ENCODE data around the gene NFKB1.

Gene NFKB1

GRCh38 chr4:102501447-102501696 lies 213 bp downstream of the NFKB1 start:
- no peak for DNase-seq

DNA sequence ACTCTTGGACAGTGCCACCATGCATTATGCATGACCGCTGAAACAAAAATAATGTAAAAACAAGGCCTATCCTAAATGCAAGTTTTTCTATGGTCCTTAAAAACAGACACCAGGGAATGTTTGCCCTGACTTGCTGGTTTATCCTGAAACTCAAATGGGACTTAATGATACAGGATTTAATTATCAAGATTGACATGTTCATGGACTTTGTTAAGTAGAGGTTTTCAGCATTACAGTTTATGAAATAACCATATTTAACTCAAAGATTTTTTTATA lies 1.3 kb downstream of the NFKB1 start:
- no peak for DNase-seq

DNA sequence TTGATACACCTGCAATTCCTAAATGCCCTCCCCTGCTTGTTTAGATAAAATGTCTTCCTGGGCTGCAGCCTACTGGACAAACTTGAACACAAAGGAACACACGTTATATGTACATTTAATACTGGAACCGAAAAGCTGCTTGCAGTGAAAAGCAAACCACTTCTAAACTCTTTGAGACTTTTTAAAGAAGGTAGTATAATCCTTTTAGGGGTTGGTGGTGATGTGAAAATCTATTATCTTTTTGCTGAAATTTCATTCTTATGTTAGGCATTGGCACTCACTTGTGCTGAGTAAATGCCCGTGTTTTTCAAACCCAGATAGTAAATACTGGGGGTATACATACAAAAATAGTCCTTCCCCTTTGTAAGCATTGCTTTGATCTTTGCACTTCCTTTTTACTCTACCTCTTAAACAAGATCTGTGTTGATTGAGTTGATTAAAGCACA lies 2.2 kb downstream of the NFKB1 start:
- peak in 1 of 2 experiments; percentile 12 for DNase-seq

GRCh38 chr4:102503831-102504786 lies 3.0 kb downstream of the NFKB1 start:
- no peak for DNase-seq

DNA sequence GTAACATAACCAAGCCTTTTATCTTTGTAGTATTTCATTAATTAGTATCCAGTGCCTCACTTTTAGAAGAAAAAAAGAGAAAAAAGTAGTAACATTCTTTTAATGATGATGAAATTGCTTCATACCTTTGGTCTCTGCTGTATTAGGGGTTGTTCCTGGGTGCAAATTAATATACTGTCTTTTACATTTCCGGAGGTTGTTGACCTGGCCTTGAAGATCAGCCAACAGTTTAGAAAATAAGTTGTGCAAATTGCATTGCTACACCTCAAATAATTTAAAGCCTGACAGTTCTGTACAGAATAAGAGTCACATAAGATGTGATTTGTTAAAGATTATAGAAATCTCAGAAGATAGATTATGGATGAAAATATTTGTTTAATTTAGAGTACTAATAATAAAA lies 3.8 kb downstream of the NFKB1 start:
- DNase-seq = no peak

- DNase-seq = no peak
Measured at GRCh38 chr4:102505708-102506107, 4.5 kb downstream of the NFKB1 start.

GRCh38 chr4:102506523-102506922 lies 5.4 kb downstream of the NFKB1 start:
- no peak for DNase-seq

- DNase-seq = no peak
Measured at GRCh38 chr4:102511830-102512605, 10.9 kb downstream of the NFKB1 start.

GRCh38 chr4:102514298-102514964 lies 13.3 kb downstream of the NFKB1 start:
- no peak for DNase-seq

GRCh38 chr4:102517753-102518152 lies 16.6 kb downstream of the NFKB1 start:
- DNase-seq = no peak

- DNase-seq = no peak
Measured at GRCh38 chr4:102518703-102519131, 17.6 kb downstream of the NFKB1 start.

GRCh38 chr4:102519925-102520324 lies 18.8 kb downstream of the NFKB1 start:
- no peak for DNase-seq

GRCh38 chr4:102521570-102521969 lies 20.4 kb downstream of the NFKB1 start:
- DNase-seq = no peak

- DNase-seq = no peak
Measured at GRCh38 chr4:102522031-102522440, 20.9 kb downstream of the NFKB1 start.

GRCh38 chr4:102524691-102525090 lies 23.5 kb downstream of the NFKB1 start:
- no peak for DNase-seq

GRCh38 chr4:102525097-102525496 lies 23.9 kb downstream of the NFKB1 start:
- no peak for DNase-seq

GRCh38 chr4:102525504-102525903 lies 24.3 kb downstream of the NFKB1 start:
- no peak for DNase-seq

DNA sequence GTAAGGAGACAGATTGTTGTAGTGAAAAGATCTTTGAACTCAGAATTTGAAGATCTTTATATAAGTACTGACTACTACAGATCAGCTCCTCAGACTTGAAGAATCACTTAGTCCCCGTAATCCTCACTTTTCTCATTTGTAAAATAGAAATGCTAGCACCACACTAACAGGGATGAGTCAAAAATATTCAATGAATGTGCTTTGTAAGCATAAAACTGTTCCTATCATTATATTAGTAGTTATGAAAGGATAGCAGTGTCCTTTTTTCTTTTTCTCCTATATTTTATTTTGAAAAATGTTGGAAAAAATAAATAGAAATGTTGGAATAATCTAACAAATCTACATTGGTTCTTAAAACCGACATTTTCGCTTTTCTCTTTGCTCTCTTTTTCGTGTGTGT lies 25.4 kb downstream of the NFKB1 start:
- DNase-seq = no peak

- DNase-seq = no peak
Measured at GRCh38 chr4:102527695-102528283, 26.6 kb downstream of the NFKB1 start.

- DNase-seq = no peak
Measured at GRCh38 chr4:102529977-102530376, 28.8 kb downstream of the NFKB1 start.

- no peak for DNase-seq
Measured at GRCh38 chr4:102530986-102531385, 29.8 kb downstream of the NFKB1 start.

GRCh38 chr4:102531462-102531861 lies 30.3 kb downstream of the NFKB1 start:
- DNase-seq = no peak

GRCh38 chr4:102533348-102533747 lies 32.2 kb downstream of the NFKB1 start:
- DNase-seq = no peak
